Uterus (tissue), 4 donors: Measurements from ENCODE around the gene F3. TPM values are rescaled to one million over a fixed set of nuclear protein-coding genes. Genes with fewer than 3 reads are reported as not detected.

Experiments
- DNase-seq, 2 donors: peaks; one replicate each; pipeline ENCODE4 v3.0.0-alpha.2; 2019 to 2020
- H3K27ac ChIP-seq, 2 donors: fragments of 200-600 bp; sonication (generic); 1 replicate in 1 of 2; 2 replicates in 1 of 2; pipeline ENCODE4 v1.5.1; 2016 to 2018
- H3K27me3 ChIP-seq, 2 donors: fragments of 200-600 bp; sonication (generic); one replicate each; pipeline ENCODE4 v1.5.1; 2018 to 2019; ENCODE audit warnings: control low read depth in 1 of 2
- H3K36me3 ChIP-seq, 2 donors: fragments of 200-600 bp; sonication (generic); one replicate each; pipeline ENCODE4 v1.5.1; 2019; ENCODE audit warnings: control low read depth in 1 of 2
- H3K4me1 ChIP-seq, 2 donors: fragments of 200-600 bp; sonication (generic); one replicate each; pipeline ENCODE4 v1.5.1; 2018 to 2019; ENCODE audit warnings: control low read depth in 1 of 2
- H3K4me3 ChIP-seq, 2 donors: fragments of 200-600 bp; sonication (generic); 1 replicate in 1 of 2; 2 replicates in 1 of 2; pipeline ENCODE4 v1.5.1; 2018 to 2019; ENCODE audit warnings: mild to moderate bottlenecking in 1 of 2
- H3K9me3 ChIP-seq, 2 donors: fragments of 200-600 bp; sonication (generic); one replicate each; pipeline ENCODE4 v1.5.1; 2019; ENCODE audit warnings: control low read depth in 1 of 2
- CTCF ChIP-seq, 4 experiments: fragments of 200-600 bp in 2 of 4; fragments of 450-650 bp in 2 of 4; sonication (generic) in 2 of 4; IDR thresholded peaks; one replicate each; pipeline ENCODE4 v1.5.1; 2016 to 2019; ENCODE audit warnings: antibody characterized with exemption in 4 of 4, mild to moderate bottlenecking in 2 of 4, moderate library complexity in 1 of 4
- POLR2A ChIP-seq, 2 donors: fragments of 450-650 bp; IDR thresholded peaks; one replicate each; pipeline ENCODE4 v1.6.1; 2016; ENCODE audit warnings: antibody characterized with exemption in 2 of 2, mild to moderate bottlenecking in 1 of 2, moderate library complexity in 1 of 2
- intact Hi-C: fragments of 100-400 bp; cut with DNase I; formaldehyde crosslinking; loops from one replicate; pipeline ENCODE4 v1.15.1; 2023; ENCODE audit warnings: low total_unique reads
- total RNA-seq, 4 donors: library from RNA; depleted of rRNA in 3 of 4; stranded (reverse); fragments of >200 nt in 3 of 4; gene quantifications; one replicate each; pipeline versions ENCODE4 v1.1.0 to v1.2.4, GENCODE V29; 2014 to 2023
- donor health status: DM: yes; HTN: yes; CAD: no.

F3 gene
- total RNA-seq, 4 donors from 2014 or later: 5.9 to 85.6 (median 40.9) TPM

- no peaks in the 10 kb centered on the region for H3K4me1 ChIP-seq
- TF ChIP-seq POLR2A (IDR thresholded peaks at IDR 0.05) (no peak), CTCF (IDR thresholded peaks at IDR 0.05) (no peak)
- no peaks in the 10 kb centered on the region for H3K9me3 ChIP-seq
- intact Hi-C loops: no loop called here
- DNase-seq: no peak
- H3K36me3 ChIP-seq: no peaks in the 10 kb centered on the region
- H3K4me3 ChIP-seq: peak overlapping the region in 1 of 2 donors; percentile 57
- no peaks in the 10 kb centered on the region for H3K27me3 ChIP-seq
- peak overlapping the region; percentile 82 to 88 for H3K27ac ChIP-seq
Measured at GRCh38 chr1:94543001-94543400, 1.4 kb upstream of the F3 start.

GRCh38 chr1:94542088-94542870 is 720 bp upstream of the F3 start:
- Histone ChIP-seq H3K4me1 (no peaks in the 10 kb centered on the region), H3K36me3 (no peaks in the 10 kb centered on the region), H3K4me3 (peak overlapping the region; percentile 56 to 57), H3K9me3 (no peaks in the 10 kb centered on the region), H3K27me3 (no peaks in the 10 kb centered on the region), H3K27ac (peak overlapping the region; percentile 82 to 88)
- TF ChIP-seq CTCF (IDR thresholded peaks at IDR 0.05) (no peak), POLR2A (IDR thresholded peaks at IDR 0.05) (no peak)
- intact Hi-C loops: no loop called here
- peak; percentile 62 to 79 for DNase-seq

- Histone ChIP-seq H3K27ac (peak overlapping the region; percentile 82 to 88), H3K27me3 (no peaks in the 10 kb centered on the region), H3K4me3 (peak overlapping the region; percentile 56 to 57), H3K4me1 (no peaks in the 10 kb centered on the region), H3K9me3 (no peaks in the 10 kb centered on the region), H3K36me3 (no peaks in the 10 kb centered on the region)
- DNase-seq: no peak
- no peak for TF ChIP-seq POLR2A (IDR thresholded peaks at IDR 0.05)
- intact Hi-C loops: no loop called here
Measured at GRCh38 chr1:94540440-94541245, 916 bp downstream of the F3 start.

GRCh38 chr1:94539496-94539895 is 2.1 kb downstream of the F3 start:
- peak overlapping the region in 1 of 2 donors; percentile 57 for H3K4me3 ChIP-seq
- H3K27me3 ChIP-seq: no peaks in the 10 kb centered on the region
- no peaks in the 10 kb centered on the region for H3K9me3 ChIP-seq
- TF ChIP-seq CTCF (IDR thresholded peaks at IDR 0.05) (no peak), POLR2A (IDR thresholded peaks at IDR 0.05) (no peak)
- no peak for DNase-seq
- H3K36me3 ChIP-seq: no peaks in the 10 kb centered on the region
- H3K4me1 ChIP-seq: no peaks in the 10 kb centered on the region
- H3K27ac ChIP-seq: peak overlapping the region in 1 of 2 donors; percentile 11
- intact Hi-C loops: no loop called here

- Histone ChIP-seq H3K4me1 (no peaks in the 10 kb centered on the region), H3K4me3 (peak overlapping the region; percentile 9 to 57), H3K9me3 (no peaks in the 10 kb centered on the region), H3K36me3 (no peaks in the 10 kb centered on the region), H3K27ac (no peak overlapping the region), H3K27me3 (no peaks in the 10 kb centered on the region)
- no peak for DNase-seq
- intact Hi-C loops: no loop called here
- no peak for TF ChIP-seq POLR2A (IDR thresholded peaks at IDR 0.05)
- no peak for TF ChIP-seq CTCF (IDR thresholded peaks at IDR 0.05)
Measured at GRCh38 chr1:94538243-94538827, 3.2 kb downstream of the F3 start.
